CD4-positive, alpha-beta T cell treated with Interleukin-15 for 4 hours (primary cell): ENCODE data around the gene GTF2IRD1.
A peak's percentile ranks its signal among the peaks of the same experiment; 100 is the strongest.
"Not testable (repeated sequence)": the region's sequence is repeated elsewhere in the genome, so short reads cannot be mapped to it uniquely, and the experiment has no call there.

Source experiments
- DNase-seq: peaks from one replicate; pipeline ENCODE4 v3.0.0-alpha.2; 2020; ENCODE audit warnings: low spot score

GTF2IRD1 gene

GRCh38 chr7:74430409-74430808, 23.3 kb upstream of the GTF2IRD1 start:
- not testable (repeated sequence) for DNase-seq

DNA sequence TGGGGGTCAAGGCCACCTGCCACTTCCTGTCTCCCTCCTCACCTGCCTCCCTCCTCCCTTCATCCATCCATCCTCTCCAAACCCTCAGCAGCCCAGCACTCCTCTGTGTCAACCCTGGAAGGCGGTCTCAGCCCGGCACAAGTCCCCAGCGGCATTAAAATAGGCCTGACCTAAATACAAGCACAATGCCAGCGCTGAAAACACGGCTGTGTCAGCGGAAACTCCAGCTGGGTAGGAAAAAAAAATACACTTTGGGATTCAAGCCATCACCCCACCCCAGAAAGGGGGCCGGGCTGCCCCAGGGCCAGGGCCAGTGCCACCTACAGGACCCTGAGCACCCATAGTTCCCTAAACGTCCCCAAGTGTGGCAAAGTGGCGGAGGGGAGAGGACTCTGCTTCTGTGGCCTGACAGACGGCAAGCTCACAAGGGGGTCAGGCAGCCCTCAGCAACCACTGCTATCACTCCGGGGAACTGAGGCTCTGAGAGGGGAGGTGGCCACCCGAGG, 22.7 kb upstream of the GTF2IRD1 start:
- no peak for DNase-seq

- DNase-seq, result not testable (repeated sequence)
Measured at GRCh38 chr7:74437291-74437571, 16.5 kb upstream of the GTF2IRD1 start.

GRCh38 chr7:74438327-74438726, 15.4 kb upstream of the GTF2IRD1 start:
- DNase-seq, result no peak

DNA sequence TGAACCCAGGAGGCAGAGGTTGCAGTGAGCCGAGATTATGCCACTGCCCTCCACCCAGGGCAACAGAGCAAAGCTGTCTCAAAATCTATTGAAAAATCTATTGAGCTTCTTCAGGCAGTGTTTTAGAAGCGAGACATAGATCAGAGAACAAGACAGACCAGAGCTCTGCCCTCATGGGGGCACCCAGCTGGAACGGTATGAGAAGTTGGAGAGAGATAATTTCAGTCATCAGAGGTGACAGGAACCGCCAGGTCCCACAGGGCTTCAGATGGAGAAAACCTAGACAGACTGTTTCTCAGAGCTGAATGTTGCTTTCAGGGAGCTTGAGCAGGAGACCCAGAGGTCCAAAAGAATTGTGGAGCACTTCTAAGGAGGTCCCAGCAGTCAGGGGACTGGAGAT, 14.2 kb upstream of the GTF2IRD1 start:
- no peak for DNase-seq

GRCh38 chr7:74440143-74440542, 13.6 kb upstream of the GTF2IRD1 start:
- DNase-seq, result not testable (repeated sequence)

- no peak for DNase-seq
Measured at GRCh38 chr7:74441801-74442200, 11.9 kb upstream of the GTF2IRD1 start.

GRCh38 chr7:74443543-74444247, 10.0 kb upstream of the GTF2IRD1 start:
- DNase-seq, result no peak

- no peak for DNase-seq
Measured at GRCh38 chr7:74449144-74449543, 4.6 kb upstream of the GTF2IRD1 start.

- DNase-seq, result peak; percentile 73
Measured at GRCh38 chr7:74449809-74450397, 3.8 kb upstream of the GTF2IRD1 start.

DNA sequence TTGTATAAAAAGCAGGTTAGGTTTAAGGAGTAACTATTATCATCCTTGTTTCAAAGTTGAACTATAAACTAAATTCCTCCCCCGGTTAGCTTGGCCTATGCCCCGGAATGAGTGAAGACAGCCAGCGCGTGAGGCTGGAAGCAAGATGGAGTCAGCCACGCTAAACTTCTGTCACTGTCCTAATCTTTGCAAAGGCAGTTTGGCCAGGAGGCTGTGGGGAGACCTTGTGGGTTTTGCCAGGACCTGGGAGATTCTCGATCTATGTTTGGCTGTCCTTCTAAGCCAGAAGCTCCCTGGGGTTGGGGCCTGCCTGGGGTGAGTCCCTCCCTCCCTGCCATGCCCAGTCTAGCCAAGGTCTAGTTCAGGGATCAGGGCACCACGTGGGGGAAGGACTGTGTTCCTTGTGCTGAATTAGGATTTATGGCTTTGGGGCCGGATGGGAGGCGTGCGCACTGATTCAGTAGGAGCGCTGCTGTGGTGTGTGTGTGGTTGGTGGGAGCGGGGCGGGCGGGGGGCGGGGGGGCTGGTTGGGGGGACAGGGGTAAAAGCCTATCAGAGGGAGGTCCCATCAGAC, 871 bp upstream of the GTF2IRD1 start:
- DNase-seq, result no peak

DNA sequence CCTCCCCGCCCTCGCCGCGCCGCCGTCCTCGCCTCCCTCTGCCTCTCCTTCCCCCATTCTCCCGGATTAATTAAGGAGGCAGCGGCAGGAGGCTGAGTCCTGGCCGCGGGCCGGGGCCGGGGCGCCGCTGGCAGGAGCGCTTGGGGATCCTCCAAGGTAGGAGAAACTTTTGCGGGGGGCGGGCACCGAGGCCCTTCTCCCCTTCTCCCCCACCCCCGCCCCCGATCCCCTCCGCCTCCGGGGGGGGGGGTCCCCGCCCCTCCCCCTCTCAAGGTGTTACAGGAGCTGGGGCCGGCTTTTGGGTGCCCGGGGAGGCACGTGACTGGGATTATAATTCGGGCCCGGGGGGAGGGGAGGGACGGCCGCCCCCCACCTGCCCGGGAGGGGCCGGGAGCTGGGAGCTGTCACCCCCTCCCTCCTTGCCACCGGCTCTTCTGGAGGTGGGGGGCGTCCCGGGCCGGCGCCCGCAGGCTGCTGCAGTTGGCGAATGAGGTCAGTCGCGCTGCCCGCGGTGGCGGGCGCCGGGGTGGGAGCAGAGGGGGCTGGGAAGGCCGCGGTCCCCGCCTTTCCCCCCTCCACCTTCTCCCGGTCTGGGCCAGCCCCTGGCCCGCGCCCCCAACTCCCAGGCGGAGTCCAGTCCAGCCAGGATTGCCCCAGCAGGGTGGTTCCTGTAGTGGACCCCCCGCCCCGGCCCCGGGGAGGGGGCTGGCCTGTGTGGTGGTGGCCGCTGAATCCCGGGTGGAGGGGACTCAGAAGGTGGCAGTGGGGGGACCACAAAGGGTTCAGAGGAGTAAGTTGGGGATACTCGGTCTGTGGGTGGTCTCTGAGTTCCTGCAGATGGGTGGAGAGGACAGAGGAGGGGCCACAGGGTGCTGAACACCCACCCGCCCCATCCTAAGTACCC, 567 bp downstream of the GTF2IRD1 start:
- no peak for DNase-seq

DNA sequence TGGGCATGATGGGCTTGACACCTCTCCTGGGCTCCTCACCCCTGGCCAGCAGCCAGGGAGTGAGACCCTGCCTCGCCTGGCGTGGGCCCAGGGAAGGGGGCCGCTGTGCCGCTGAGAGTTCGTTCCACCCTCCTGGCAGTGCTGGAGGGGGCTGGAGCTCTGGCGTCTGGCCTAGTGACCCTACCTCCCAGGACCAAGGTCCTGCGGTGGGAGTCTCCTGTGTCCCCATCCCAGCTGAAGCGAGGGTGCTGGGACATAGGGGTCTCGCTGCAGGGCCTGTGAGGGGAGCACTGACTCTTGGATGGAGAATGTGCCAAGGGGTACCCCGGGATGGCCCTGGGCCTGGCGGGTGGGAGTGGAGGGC, 1.2 kb downstream of the GTF2IRD1 start:
- DNase-seq, result no peak

GRCh38 chr7:74455291-74455804, 1.6 kb downstream of the GTF2IRD1 start:
- DNase-seq, result no peak

GRCh38 chr7:74455928-74456327, 2.2 kb downstream of the GTF2IRD1 start:
- no peak for DNase-seq

DNA sequence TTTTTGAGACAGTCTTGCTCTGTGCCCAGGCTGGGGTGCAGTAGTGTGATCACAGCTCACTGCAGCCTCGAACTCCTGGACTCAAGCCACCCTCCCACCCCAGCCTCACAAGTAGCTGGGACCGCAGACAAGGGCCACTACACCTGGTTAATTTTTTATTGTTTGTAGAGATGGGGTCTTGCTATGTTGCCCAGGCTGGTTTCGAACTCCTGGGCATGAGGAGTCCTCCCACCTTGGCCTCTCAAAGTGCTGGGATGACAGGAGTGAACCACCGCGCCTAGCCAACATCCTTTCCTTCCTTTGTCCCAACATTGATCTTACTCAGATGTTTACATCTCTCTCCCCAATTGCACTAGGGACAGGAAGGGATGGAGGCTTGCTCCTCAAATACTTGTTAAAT, 3.3 kb downstream of the GTF2IRD1 start:
- DNase-seq, result no peak

DNA sequence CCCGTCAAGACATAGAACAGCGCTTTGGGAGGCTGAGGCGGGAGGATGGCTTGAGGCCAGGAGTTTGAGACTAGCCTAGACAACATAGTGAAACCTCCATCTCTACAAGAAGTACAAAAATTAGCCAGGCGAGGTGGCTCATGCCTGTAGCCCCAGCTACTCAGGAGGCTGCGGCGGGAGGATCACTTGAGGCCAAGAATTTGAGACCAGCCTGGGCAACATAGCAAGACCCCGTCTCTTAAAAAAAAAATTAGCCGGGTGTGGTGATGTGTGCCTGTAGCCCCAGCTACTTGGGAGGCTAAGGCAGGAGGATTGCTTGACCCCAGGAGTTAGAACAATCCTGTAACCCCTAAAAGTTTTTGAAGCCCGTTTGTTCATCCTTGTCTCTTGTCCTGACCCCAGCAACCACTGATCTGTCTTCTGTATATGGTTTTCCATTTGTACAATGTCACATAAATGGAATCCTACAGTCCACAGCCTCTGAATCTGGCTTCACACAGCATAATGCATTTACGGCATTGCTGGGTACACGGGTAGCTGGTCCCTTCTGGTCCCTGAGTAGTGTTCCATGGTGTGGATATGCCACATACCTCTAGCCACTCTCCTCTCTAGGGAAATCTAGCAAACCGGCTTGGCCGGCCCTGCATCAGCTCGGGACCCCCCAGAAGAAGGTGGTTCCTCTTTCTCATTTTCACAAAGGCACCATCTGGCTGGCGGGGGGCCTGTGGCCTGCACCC, 8.4 kb downstream of the GTF2IRD1 start:
- no peak for DNase-seq

DNA sequence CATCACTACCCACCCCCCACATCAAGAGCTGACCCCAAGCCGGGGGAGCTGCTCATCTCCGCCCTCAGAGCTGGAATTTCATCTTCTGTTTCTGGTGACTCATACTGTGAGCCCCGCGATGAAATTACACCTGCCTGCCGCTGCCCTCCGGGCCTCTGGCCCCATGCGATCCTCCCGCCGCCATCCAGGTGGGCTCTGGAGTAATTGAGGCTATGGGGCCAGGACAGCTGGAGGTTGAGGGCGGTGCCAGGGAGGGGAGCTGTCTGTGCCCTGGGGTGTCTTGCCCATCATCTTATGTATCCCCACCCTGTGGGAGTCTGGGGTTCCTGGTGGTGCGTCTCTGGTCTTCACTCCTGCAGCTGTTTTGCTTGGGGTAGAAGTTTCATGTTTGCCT, 9.0 kb downstream of the GTF2IRD1 start:
- DNase-seq, result no peak

GRCh38 chr7:74464931-74465886, 11.5 kb downstream of the GTF2IRD1 start:
- no peak for DNase-seq

- no peak for DNase-seq
Measured at GRCh38 chr7:74466196-74466813, 12.6 kb downstream of the GTF2IRD1 start.
